Activated T-helper 1 cell treated with anti-CD3 and anti-CD28 coated beads, Interleukin-12 subunit alpha, Interleukin-12 subunit beta, Interleukin-2, Interleukin-4 antibody, amounts not matched to agents 30 ng/mL and 10 ng/mL and 1 ng/mL, durations not matched to agents 14 hours and 24 hours and 36 hours (primary cell): ENCODE measurements around the gene MRPS14. TPM values are rescaled to one million over a fixed set of nuclear protein-coding genes. Genes with fewer than 3 reads are reported as not detected.
A peak's percentile ranks its signal among the peaks of the same experiment; 100 is the strongest.

ENCODE experiments used
- DNase-seq: peaks from one replicate; pipeline ENCODE4 v3.0.0; 2021; ENCODE audit warnings: low spot score
- H3K27ac Mint-ChIP-seq: one replicate; pipeline ENCODE4 v1.8.0; 2021; ENCODE audit warnings: mild to moderate bottlenecking, mixed read lengths
- H3K27me3 Mint-ChIP-seq: one replicate; pipeline ENCODE4 v1.8.0; 2022; ENCODE audit warnings: mild to moderate bottlenecking, moderate library complexity, mixed read lengths; ENCODE audit not compliant: insufficient read depth
- H3K36me3 Mint-ChIP-seq: one replicate; pipeline ENCODE4 v1.8.0; 2021; ENCODE audit warnings: low read depth, mixed read lengths
- H3K4me1 Mint-ChIP-seq: one replicate; pipeline ENCODE4 v1.8.0; 2021; ENCODE audit warnings: low read depth, mixed read lengths
- H3K4me3 Mint-ChIP-seq: one replicate; pipeline ENCODE4 v1.8.0; 2021; ENCODE audit warnings: mild to moderate bottlenecking, moderate library complexity, mixed read lengths
- H3K9me3 Mint-ChIP-seq: one replicate; pipeline ENCODE4 v1.8.0; 2021; ENCODE audit warnings: mixed read lengths
- intact Hi-C: fragments of 100-400 bp; cut with micrococcal nuclease; formaldehyde crosslinking; loops from one replicate; pipeline ENCODE4 v1.15.1; 2024
- total RNA-seq: library from RNA; stranded (reverse); gene quantifications from 2 replicates; pipeline ENCODE4 v1.2.3, GENCODE V29; 2022

Gene MRPS14
- total RNA-seq, 1 donor from 2014 or later: 29.9 TPM

DNA sequence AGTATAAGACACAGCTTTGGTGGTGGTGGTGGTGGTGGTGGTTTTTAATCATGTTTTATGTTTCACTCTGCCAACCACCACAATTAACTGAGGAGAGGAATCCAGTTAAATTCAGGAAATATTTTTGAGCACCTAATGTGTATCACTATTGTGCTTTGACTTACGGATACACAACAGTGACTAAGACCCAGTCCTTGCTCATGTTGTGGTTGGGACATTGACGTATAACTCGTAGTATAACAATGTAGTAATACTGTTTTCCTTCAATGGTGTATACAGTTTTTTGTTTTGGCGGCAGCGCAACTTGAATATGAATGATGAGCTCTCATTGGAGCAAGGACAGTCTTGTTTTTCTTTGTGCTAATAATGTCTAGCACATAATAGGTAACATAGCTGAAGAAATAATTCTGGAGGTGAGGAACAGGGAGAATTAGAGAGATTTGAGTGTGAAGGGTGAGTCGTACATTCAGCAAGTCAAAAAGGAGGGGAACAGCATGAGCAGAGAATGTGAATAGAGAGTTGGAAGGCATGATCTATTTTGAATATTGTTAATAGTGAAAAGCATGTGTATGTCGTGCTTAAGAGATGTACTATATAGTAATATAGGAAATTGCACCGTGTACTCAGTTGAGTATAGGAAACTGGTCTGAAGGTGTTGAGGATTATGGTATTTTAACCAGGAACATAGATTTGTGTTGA, 18.0 kb downstream of the MRPS14 start:
- peaks cover 51% of the 10 kb centered on the region for H3K36me3 Mint-ChIP-seq
- peak overlapping the region; percentile 72 for H3K27ac Mint-ChIP-seq
- no peak overlapping the region for H3K4me3 Mint-ChIP-seq
- intact Hi-C loops: no loop called here
- no peaks in the 10 kb centered on the region for H3K9me3 Mint-ChIP-seq
- no peaks in the 10 kb centered on the region for H3K27me3 Mint-ChIP-seq
- no peak for DNase-seq
- H3K4me1 Mint-ChIP-seq: peaks cover 57% of the 10 kb centered on the region

DNA sequence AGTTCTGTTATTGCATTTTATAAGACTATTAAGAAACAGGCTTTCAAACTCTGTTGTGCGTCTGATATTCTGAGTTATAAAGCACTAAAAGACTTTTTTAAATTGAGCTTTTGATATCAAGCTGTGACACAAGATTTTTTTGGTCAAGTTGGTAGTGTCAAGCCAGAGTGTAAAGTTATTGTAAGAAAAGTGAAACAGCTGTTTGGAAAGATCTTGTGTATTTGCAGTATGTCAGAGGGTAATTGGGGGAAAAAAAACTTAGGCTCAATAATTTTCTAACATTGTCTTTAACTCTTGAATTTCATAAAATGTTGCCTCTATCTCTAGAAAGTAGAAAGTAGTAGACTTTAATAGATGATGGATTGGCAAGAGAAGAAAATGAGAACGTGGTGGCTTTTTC, 19.7 kb downstream of the MRPS14 start:
- Mint-ChIP-seq H3K27ac (peak overlapping the region; percentile 71), H3K27me3 (no peaks in the 10 kb centered on the region), H3K4me1 (peaks cover 51% of the 10 kb centered on the region), H3K9me3 (no peaks in the 10 kb centered on the region), H3K4me3 (peak overlapping the region; percentile 67), H3K36me3 (peaks cover 44% of the 10 kb centered on the region)
- intact Hi-C loops: no loop called here
- DNase-seq: no peak

DNA sequence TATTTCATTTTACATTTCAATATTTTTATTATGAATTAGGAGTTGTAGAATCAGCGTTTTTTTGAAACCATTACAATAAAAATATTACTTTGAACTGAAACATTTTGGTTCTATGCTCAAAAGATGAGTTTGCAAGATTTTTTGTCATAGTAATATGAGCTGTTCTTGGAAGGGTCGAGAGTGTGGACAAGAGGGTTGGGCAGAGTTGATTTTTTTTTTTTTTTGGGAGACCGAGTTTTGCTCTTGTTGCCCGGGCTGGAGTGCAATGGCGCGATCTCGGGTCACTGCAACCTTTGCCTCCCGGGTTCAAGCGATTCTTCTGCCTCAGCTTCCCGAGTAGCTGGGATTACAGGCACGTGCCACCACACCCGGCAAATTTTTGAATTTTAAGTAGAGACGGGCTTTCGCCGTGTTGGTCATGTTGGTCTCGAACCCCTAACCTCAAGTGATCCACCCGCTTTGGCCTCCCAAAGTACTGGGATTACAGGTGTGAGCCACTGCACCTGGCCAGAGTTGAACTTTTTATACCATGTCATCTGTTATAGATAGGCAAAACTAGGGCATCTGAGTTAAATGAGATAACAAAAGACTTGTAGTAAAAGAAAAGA, 20.2 kb downstream of the MRPS14 start:
- H3K27me3 Mint-ChIP-seq: no peaks in the 10 kb centered on the region
- peaks cover 39% of the 10 kb centered on the region for H3K36me3 Mint-ChIP-seq
- peak overlapping the region; percentile 71 for H3K27ac Mint-ChIP-seq
- H3K4me3 Mint-ChIP-seq: peak overlapping the region; percentile 67
- peaks cover 48% of the 10 kb centered on the region for H3K4me1 Mint-ChIP-seq
- no peaks in the 10 kb centered on the region for H3K9me3 Mint-ChIP-seq
- DNase-seq: no peak
- intact Hi-C loops: no loop called here

DNA sequence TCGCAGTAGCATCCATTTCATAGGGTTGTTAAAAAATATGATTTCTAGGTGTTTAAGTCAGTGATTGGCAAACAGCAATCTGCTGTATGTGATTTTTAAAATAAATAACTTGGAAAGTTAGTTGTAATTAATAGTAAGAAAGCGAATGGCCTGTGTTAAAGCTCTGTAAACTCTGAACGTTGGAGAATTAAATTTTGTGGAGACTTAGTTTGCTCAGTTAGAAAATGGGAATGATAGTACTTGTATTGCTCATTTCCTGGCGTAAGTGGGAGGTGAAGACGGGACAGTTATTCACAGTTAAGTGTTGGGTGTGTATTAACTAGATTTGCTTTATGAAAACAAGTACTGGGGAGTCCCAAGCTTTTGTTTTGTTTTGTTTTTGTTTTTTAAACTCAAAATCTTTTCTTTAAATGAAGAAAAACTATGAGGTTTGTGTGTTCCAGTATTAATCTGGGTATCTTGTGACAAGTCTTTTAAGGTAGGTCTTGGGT, 22.5 kb downstream of the MRPS14 start:
- no peaks in the 10 kb centered on the region for H3K27me3 Mint-ChIP-seq
- no peak for DNase-seq
- H3K36me3 Mint-ChIP-seq: peaks cover 29% of the 10 kb centered on the region
- peak overlapping the region; percentile 88 for H3K27ac Mint-ChIP-seq
- intact Hi-C loops: loop anchor here (1.0 kb wide), 1 partner anchor 841 kb away; the partner anchor contains the start of gene RABGAP1L
- H3K4me1 Mint-ChIP-seq: peaks cover 39% of the 10 kb centered on the region
- no peaks in the 10 kb centered on the region for H3K9me3 Mint-ChIP-seq
- H3K4me3 Mint-ChIP-seq: no peak overlapping the region

DNA sequence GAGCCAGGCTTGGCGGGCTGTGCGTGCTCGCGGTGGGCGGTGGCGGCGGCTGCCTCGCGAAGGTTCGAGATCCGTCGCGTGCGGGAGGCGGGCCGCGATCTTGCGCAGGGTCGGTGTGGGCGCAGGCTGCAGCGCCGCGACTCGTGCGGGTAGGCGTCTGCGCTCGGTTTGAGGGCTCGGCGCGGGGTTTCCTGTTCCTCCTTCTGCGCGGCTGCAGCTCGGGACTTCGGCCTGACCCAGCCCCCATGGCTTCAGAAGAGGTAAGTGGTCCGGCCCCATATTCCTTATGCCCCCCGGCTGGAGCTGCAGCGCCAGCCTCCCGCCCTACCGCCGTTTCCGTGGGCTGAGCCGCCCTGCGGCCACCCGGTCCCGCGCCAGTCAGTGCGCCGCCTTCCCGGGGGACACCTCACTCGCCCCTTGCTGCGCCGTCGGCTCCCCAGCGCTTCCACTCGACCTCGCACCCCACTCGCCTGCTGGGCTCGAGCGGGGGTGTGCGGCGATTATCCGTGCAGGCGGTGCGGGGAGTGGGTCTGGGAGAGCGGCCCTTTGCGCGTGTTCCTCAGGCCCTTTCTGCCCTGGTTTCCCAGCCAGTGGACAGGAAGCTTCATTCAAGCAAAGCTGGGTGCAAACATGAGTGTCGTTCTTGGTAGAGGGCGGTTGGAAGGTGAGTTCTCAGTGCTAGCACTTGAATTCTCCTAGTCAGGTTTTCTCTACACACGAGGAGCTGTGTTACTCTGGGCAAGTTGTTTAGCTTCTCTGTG, 23.1 kb downstream of the MRPS14 start, which contains the start of gene CACYBP:
Gene CACYBP (plus strand): TSS at position 12 of the 761 bp plus-strand sequence. CDS start 234 bp downstream, at position 246.
- DNase-seq: peak; percentile 40
- Mint-ChIP-seq H3K27ac (peak within 1 kb of the TSS; percentile 88), H3K4me1 (peaks cover 33% of the 10 kb centered on the region), H3K36me3 (peaks cover 23% of the 10 kb centered on the region), H3K4me3 (no peak within 1 kb of the TSS), H3K9me3 (no peaks in the 10 kb centered on the region), H3K27me3 (no peaks in the 10 kb centered on the region)
- intact Hi-C loops: loop anchor here (1.0 to 5.0 kb wide), 11 partner anchors 23 to 1578 kb away; partner anchors contain the start of genes MRPS14, PRDX6, RABGAP1L and RC3H1

DNA sequence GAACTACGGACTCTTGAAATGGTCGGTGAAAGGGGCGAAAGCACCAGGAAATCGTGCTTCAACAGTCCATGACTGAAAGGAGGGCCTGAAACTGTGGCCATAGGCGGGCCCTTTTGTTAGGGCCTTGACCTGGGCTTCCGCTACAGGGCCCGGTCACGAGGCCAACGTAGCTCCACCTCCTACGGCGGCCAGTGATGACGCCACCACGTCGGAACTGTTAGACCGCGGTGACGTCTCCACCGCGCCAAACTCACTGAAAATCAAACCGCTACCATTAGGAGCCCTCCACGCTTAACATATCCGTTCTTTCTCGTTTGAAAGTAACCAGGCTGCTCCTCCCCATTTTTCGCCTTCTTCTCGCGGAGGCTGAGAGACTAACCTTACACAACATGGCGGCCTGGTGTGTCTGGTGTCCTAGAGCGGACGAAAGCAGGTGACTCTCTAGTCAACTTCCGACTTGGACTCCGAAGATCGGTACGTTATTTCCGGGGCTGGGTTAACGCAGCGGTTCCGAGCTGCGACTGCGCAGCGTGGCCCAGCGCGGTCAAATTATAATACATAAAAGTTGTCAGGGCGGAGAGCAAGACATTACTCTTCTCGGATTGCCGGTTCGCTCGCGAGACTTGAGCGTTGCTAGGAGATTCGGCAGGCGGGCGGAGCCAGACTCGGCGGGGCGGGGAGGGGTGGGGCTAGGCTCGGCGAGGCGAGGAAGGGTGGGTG, 23.8 kb downstream of the MRPS14 start:
- Mint-ChIP-seq H3K27me3 (no peaks in the 10 kb centered on the region), H3K4me1 (peaks cover 29% of the 10 kb centered on the region), H3K9me3 (no peaks in the 10 kb centered on the region), H3K4me3 (no peak overlapping the region), H3K27ac (no peak overlapping the region), H3K36me3 (peaks cover 19% of the 10 kb centered on the region)
- intact Hi-C loops: loop anchor here (1.0 to 5.0 kb wide), 10 partner anchors 24 to 1577 kb away; partner anchors contain the start of genes MRPS14, PRDX6, RC3H1 and ZBTB37
- DNase-seq: peak; percentile 96

DNA sequence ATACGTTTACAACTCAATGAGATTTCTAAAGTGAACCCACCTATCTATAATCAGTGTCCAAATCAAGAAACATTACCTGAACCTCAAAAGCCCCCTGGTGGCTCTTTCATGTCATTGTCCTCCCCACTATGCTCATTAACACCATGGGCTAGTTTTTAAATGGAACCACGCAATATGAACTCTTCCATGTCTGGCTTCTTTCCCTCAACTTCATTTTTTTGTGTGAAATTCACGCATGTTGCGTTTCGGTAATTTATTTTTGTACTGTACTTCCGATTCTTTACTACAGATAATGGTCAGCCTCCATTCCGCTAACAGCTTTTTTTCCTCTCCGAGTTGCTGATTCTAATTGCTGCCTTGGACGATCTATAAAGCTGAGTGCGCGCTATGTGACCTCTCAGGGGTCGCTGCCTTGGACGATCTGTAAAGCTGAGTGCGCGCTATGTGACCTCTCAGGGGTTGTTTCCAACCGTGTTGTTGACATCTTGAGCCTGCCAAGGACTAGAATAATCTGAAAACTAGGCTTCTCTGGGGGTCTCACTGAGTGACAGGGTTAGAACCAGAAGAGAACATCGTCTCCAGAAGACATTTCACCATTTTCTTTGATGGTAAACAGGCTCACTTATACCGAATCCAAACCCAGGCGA, 24.5 kb downstream of the MRPS14 start:
- Mint-ChIP-seq H3K27me3 (no peaks in the 10 kb centered on the region), H3K36me3 (peaks cover 23% of the 10 kb centered on the region), H3K4me1 (peaks cover 22% of the 10 kb centered on the region), H3K9me3 (no peaks in the 10 kb centered on the region), H3K27ac (no peak overlapping the region), H3K4me3 (no peak overlapping the region)
- intact Hi-C loops: loop anchor here (1.0 to 5.0 kb wide), 12 partner anchors 8 to 1576 kb away; partner anchors contain the start of genes MRPS14, PRDX6, RC3H1 and ZBTB37
- DNase-seq: peak; percentile 35

DNA sequence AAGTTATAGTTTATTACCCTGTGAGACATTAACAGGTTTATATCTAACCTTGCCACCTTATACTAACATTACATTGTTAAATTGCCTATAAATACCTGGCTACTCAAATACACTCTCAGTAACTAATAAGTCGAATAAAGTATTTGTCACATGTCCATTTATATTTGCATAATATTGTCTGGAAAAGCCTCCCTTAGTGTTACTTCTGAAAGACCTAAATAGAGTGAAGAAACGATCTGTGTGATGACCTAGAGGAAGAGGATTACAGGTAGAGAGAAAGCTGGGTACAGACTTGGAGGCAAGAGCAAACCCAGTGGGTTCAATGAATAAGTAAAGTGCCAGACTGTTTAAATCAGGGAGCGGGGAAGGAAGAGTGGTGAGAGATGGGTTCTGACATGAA, 26.2 kb downstream of the MRPS14 start:
- intact Hi-C loops: loop anchor here (5.0 kb wide), 2 partner anchors 735 to 1575 kb away; no protein-coding TSS in a partner anchor
- Mint-ChIP-seq H3K4me1 (peaks cover 13% of the 10 kb centered on the region), H3K4me3 (peak overlapping the region; percentile 47), H3K27ac (no peak overlapping the region), H3K36me3 (peaks cover 22% of the 10 kb centered on the region), H3K9me3 (no peaks in the 10 kb centered on the region), H3K27me3 (no peaks in the 10 kb centered on the region)
- no peak for DNase-seq

DNA sequence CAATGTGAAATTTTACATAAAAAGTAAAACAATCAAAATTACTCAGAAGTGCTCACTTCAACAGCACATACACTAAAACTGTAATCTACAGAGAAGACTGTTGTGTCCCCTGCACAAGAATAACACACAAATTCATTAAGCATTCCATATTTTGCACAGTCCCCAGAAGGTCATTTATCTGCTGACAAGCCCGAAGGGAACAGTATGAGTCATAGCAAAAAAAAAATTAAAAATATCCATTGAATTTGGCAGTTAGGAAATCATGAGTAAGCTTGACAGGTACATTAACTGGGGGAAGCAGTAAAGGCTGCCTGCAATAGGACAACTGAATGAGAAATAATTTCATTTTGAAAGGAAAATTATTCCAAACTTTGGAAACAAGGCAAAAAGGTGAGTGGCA, 26.7 kb downstream of the MRPS14 start:
- no peaks in the 10 kb centered on the region for H3K27me3 Mint-ChIP-seq
- intact Hi-C loops: loop anchor here (5.0 kb wide), 2 partner anchors 734 to 1574 kb away; no protein-coding TSS in a partner anchor
- H3K36me3 Mint-ChIP-seq: peaks cover 21% of the 10 kb centered on the region
- no peak overlapping the region for H3K27ac Mint-ChIP-seq
- H3K9me3 Mint-ChIP-seq: no peaks in the 10 kb centered on the region
- H3K4me1 Mint-ChIP-seq: peaks cover 7% of the 10 kb centered on the region
- DNase-seq: no peak
- H3K4me3 Mint-ChIP-seq: no peak overlapping the region

DNA sequence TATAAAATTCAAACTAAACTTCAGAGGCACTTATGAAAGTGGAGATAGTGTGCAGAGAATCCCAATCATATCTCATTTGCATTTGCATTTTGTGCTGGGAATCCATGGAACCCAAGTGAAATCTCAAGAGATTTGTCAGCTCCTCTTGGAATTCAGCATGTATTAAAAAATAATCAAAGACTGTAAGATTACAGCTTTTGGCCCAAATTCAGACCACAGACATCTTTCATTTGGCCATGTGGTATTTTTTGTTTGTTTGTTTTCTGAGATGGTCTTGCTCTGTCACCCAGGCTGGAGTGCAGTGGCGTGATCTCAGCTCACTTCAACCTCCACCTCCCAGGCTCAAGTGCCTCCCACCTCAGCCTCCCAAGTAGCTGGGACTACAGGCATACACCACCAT, 27.3 kb downstream of the MRPS14 start:
- intact Hi-C loops: loop anchor here (5.0 kb wide), 2 partner anchors 734 to 1574 kb away; no protein-coding TSS in a partner anchor

DNA sequence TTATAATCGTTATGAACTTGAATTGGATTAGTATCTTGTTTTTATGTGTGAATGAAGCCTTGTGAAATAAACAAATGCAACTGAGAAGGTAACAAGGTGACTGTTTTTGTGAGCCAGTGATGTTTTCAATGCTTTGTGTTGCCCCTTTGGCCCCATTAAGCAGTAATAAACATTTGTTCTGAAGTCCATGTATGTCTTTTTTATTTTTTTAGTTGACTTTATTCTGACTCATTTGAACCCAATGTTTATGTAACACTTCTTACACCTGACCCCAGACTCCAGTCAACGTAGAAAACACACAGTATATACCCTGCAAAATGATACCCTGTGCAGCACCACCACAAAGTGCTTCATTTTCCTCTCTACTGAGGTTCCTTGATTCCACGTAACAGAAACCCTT, 28.1 kb downstream of the MRPS14 start:
- Mint-ChIP-seq H3K27ac (no peak overlapping the region), H3K27me3 (no peaks in the 10 kb centered on the region), H3K4me3 (no peak overlapping the region), H3K36me3 (peaks cover 17% of the 10 kb centered on the region), H3K9me3 (no peaks in the 10 kb centered on the region), H3K4me1 (peaks cover 8% of the 10 kb centered on the region)
- no peak for DNase-seq
- intact Hi-C loops: loop anchor here (5.0 kb wide), 2 partner anchors 733 to 1573 kb away; no protein-coding TSS in a partner anchor

More for the DNA sequence above, 27.3 kb downstream of the MRPS14 start:
- Mint-ChIP-seq H3K27ac (no peak overlapping the region), H3K36me3 (peaks cover 16% of the 10 kb centered on the region), H3K4me3 (no peak overlapping the region), H3K9me3 (no peaks in the 10 kb centered on the region), H3K27me3 (no peaks in the 10 kb centered on the region), H3K4me1 (peaks cover 2% of the 10 kb centered on the region)
- no peak for DNase-seq
